ENCODE measurements around the gene GRXCR1. TPM values are rescaled to one million over a fixed set of nuclear protein-coding genes. Genes with fewer than 3 reads are reported as not detected.
A peak's percentile ranks its signal among the peaks of the same experiment; 100 is the strongest.

Gene GRXCR1
- total RNA-seq, 1 donor from 2014 or later: not detected

GRCh38 chr4:43047058-43047457 lies 154.5 kb downstream of the GRXCR1 start:
- Mint-ChIP-seq H3K36me3 (ENCODE audit: unreplicated experiment) (no peaks in the 10 kb centered on the region), H3K4me3 (ENCODE audit: unreplicated experiment) (no peak overlapping the region), H3K9me3 (ENCODE audit: unreplicated experiment) (peaks cover under 1% of the 10 kb centered on the region), H3K27ac (ENCODE audit: unreplicated experiment) (no peak overlapping the region), H3K27me3 (ENCODE audit: unreplicated experiment) (no peaks in the 10 kb centered on the region), H3K4me1 (ENCODE audit: low read depth, unreplicated experiment) (no peaks in the 10 kb centered on the region)
- TF ChIP-seq, protein P1, sequence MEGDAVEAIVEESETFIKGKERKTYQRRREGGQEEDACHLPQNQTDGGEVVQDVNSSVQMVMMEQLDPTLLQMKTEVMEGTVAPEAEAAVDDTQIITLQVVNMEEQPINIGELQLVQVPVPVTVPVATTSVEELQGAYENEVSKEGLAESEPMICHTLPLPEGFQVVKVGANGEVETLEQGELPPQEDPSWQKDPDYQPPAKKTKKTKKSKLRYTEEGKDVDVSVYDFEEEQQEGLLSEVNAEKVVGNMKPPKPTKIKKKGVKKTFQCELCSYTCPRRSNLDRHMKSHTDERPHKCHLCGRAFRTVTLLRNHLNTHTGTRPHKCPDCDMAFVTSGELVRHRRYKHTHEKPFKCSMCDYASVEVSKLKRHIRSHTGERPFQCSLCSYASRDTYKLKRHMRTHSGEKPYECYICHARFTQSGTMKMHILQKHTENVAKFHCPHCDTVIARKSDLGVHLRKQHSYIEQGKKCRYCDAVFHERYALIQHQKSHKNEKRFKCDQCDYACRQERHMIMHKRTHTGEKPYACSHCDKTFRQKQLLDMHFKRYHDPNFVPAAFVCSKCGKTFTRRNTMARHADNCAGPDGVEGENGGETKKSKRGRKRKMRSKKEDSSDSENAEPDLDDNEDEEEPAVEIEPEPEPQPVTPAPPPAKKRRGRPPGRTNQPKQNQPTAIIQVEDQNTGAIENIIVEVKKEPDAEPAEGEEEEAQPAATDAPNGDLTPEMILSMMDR (IDR thresholded peaks at IDR 0.05; ENCODE audit: partially characterized antibody, unreplicated experiment): no peak
- no peak for DNase-seq

DNA sequence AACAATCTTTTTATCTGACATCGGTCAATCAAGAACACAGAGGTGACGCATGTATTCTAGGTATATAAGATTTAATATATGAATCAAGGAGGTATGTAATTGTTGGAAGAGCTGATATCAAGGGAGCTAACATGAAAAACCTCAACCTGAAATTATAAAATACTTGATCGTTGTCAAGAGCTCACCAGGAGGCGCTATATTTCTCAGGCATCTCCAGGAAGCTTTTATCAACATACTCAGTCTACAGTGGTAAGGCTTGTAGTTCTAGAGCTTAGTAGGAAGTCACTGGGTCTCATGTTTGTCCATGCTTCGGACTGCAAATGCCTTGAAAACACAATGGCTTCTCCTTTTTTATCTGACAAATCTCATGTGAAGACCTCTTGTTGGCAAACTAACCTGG lies 156.1 kb downstream of the GRXCR1 start:
- DNase-seq: no peak
- H3K27ac Mint-ChIP-seq (ENCODE audit: unreplicated experiment): no peak overlapping the region
- TF ChIP-seq, protein P1 (IDR thresholded peaks at IDR 0.05; ENCODE audit: partially characterized antibody, unreplicated experiment): peak; percentile 29
- H3K27me3 Mint-ChIP-seq (ENCODE audit: unreplicated experiment): no peaks in the 10 kb centered on the region
- H3K9me3 Mint-ChIP-seq (ENCODE audit: unreplicated experiment): peaks cover 2% of the 10 kb centered on the region
- no peaks in the 10 kb centered on the region for H3K4me1 Mint-ChIP-seq (ENCODE audit: low read depth, unreplicated experiment)
- H3K36me3 Mint-ChIP-seq (ENCODE audit: unreplicated experiment): no peaks in the 10 kb centered on the region
- H3K4me3 Mint-ChIP-seq (ENCODE audit: unreplicated experiment): no peak overlapping the region

- DNase-seq: no peak
Measured at GRCh38 chr4:43049326-43049725, 156.8 kb downstream of the GRXCR1 start.

DNA sequence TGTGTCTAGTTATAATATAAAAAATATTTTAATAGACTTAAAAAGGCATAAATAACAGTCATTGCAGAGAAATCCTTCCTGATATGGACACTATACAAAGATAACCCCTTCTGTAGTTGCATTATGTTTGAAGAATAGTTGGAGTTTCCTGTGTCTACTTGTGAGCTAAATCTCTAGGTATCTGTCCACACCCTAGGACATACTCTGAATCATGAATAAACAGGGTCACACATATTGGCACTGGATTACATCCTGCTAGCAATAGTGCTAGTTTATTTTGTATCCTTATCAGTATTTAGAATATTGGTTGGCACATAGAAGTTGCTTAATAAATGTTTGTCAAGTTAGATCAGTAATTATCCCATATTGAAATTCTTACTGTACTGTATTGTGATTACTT lies 173.9 kb downstream of the GRXCR1 start:
- TF ChIP-seq, protein P1 (IDR thresholded peaks at IDR 0.05; ENCODE audit: partially characterized antibody, unreplicated experiment): no peak
- Mint-ChIP-seq H3K4me1 (ENCODE audit: low read depth, unreplicated experiment) (no peaks in the 10 kb centered on the region), H3K27me3 (ENCODE audit: unreplicated experiment) (no peaks in the 10 kb centered on the region), H3K27ac (ENCODE audit: unreplicated experiment) (no peak overlapping the region), H3K36me3 (ENCODE audit: unreplicated experiment) (no peaks in the 10 kb centered on the region), H3K4me3 (ENCODE audit: unreplicated experiment) (no peak overlapping the region), H3K9me3 (ENCODE audit: unreplicated experiment) (no peaks in the 10 kb centered on the region)
- DNase-seq: no peak

More at GRCh38 chr4:43049326-43049725, 156.8 kb downstream of the GRXCR1 start:
- no peak overlapping the region for H3K27ac Mint-ChIP-seq (ENCODE audit: unreplicated experiment)
- H3K9me3 Mint-ChIP-seq (ENCODE audit: unreplicated experiment): peaks cover 2% of the 10 kb centered on the region
- TF ChIP-seq, protein P1 (IDR thresholded peaks at IDR 0.05; ENCODE audit: partially characterized antibody, unreplicated experiment): no peak
- H3K36me3 Mint-ChIP-seq (ENCODE audit: unreplicated experiment): no peaks in the 10 kb centered on the region
- H3K4me3 Mint-ChIP-seq (ENCODE audit: unreplicated experiment): no peak overlapping the region
- no peaks in the 10 kb centered on the region for H3K4me1 Mint-ChIP-seq (ENCODE audit: low read depth, unreplicated experiment)
- H3K27me3 Mint-ChIP-seq (ENCODE audit: unreplicated experiment): no peaks in the 10 kb centered on the region

DNA sequence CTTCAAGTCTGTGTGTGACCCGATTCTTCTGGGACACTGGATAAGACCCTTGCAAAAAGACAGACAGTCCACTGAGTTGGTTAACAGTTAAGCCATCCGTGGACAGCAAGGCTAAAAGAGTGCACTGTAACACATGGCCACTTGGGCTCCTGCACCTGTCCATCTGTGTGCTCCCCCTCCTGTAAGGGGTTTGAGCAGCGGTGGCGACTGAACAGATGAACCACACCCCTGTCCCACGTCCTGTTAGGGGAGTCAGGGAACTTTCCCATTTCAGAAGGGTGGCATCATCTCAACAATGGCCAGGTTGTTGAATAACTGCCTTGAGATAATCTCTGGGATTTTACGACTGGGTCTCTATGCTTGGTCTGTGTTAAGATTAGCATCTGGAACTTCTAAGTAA lies 178.6 kb downstream of the GRXCR1 start:
- TF ChIP-seq, protein P1 (IDR thresholded peaks at IDR 0.05; ENCODE audit: partially characterized antibody, unreplicated experiment): no peak
- Mint-ChIP-seq H3K27ac (ENCODE audit: unreplicated experiment) (no peak overlapping the region), H3K4me3 (ENCODE audit: unreplicated experiment) (no peak overlapping the region)

More for the DNA sequence above, 178.6 kb downstream of the GRXCR1 start:
- no peaks in the 10 kb centered on the region for H3K27me3 Mint-ChIP-seq (ENCODE audit: unreplicated experiment)
- no peaks in the 10 kb centered on the region for H3K36me3 Mint-ChIP-seq (ENCODE audit: unreplicated experiment)
- no peaks in the 10 kb centered on the region for H3K4me1 Mint-ChIP-seq (ENCODE audit: low read depth, unreplicated experiment)
- peaks cover 1% of the 10 kb centered on the region for H3K9me3 Mint-ChIP-seq (ENCODE audit: unreplicated experiment)
- no peak for DNase-seq

Other genes starting within 250 kb of the GRXCR1 start
- gene ATP8A1, start 235.6 kb upstream of the GRXCR1 start, total RNA-seq (ENCODE audit: unreplicated experiment): 278 TPM

Measured in glutamatergic neuron (in vitro differentiated cells).